B cell (primary cell): ENCODE measurements around the gene TMEM92. TPM values are rescaled to one million over a fixed set of nuclear protein-coding genes. Genes with fewer than 3 reads are reported as not detected.

Source experiments
- ATAC-seq: fragments of 200-7000 bp; cut with Tn5 transposase; one replicate; pipeline ENCODE4 v1.10.0; 2021; ENCODE audit warnings: low read depth, mild to moderate bottlenecking, moderate number of reproducible peaks, moderate library complexity
- CTCF ChIA-PET: fragments of 350-600 bp; sonication (Branson Sonifier 250); formaldehyde crosslinking; loops from one replicate; lab custom pipeline; 2021; ENCODE audit warnings: antibody characterized with exemption, inconsistent platforms; lab: Charles Lee
- POLR2A ChIA-PET: fragments of 350-600 bp; sonication (Branson Sonifier 250); formaldehyde crosslinking; loops from one replicate; lab custom pipeline; 2021; ENCODE audit warnings: antibody characterized with exemption; lab: Charles Lee
- DNase-seq: peaks from one replicate; pipeline ENCODE4 v3.0.0; 2013
- H2AFZ ChIP-seq: 2 replicates; pipeline ENCODE4 v1.6.1; 2012; ENCODE audit warnings: mild to moderate bottlenecking, low read depth, low read length; ENCODE audit not compliant: insufficient read depth, poor library complexity, severe bottlenecking
- H3K27ac ChIP-seq, 2 donors: 1 replicate in 1 of 2; 2 replicates in 1 of 2; pipeline ENCODE4 v1.5.1; 2012 to 2013; ENCODE audit warnings: low read length in 2 of 2, mild to moderate bottlenecking in 2 of 2, moderate library complexity in 1 of 2
- H3K27me3 ChIP-seq, 4 experiments: fragments of 200-600 bp in 1 of 4; sonication (generic) in 1 of 4; replicated peaks in 1 of 4; 1 replicate in 2 of 4; 2 replicates in 2 of 4; pipeline versions ENCODE4 v1.6.1 to v1.7.0; 2013 to 2016; ENCODE audit warnings: low read length in 3 of 4, mild to moderate bottlenecking in 2 of 4, mixed read lengths in 1 of 4, moderate library complexity in 1 of 4; ENCODE audit not compliant: insufficient read depth in 4 of 4, control insufficient read depth in 3 of 4; ENCODE audit errors: control extremely low read depth in 1 of 4
- H3K36me3 ChIP-seq, 2 experiments: replicated peaks in 1 of 2; 1 replicate in 1 of 2; 2 replicates in 1 of 2; pipeline versions ENCODE4 v1.6.1 to v1.7.1; 2013; ENCODE audit warnings: low read length in 1 of 2; ENCODE audit not compliant: insufficient read depth in 2 of 2, control insufficient read depth in 1 of 2; ENCODE audit errors: control extremely low read depth in 1 of 2, extremely low read depth in 1 of 2
- H3K4me1 ChIP-seq, 2 donors: fragments of 200-600 bp in 1 of 2; sonication (generic) in 1 of 2; 1 replicate in 1 of 2; 2 replicates in 1 of 2; pipeline versions ENCODE4 v1.5.1 to v1.6.1; 2013 to 2017; ENCODE audit warnings: low read length in 2 of 2; ENCODE audit not compliant: control insufficient read depth in 2 of 2, insufficient read depth in 2 of 2
- H3K4me2 ChIP-seq: replicated peaks from 2 replicates; pipeline ENCODE3; 2012; ENCODE audit warnings: mild to moderate bottlenecking, low read depth, low read length; ENCODE audit not compliant: poor library complexity, severe bottlenecking
- H3K4me3 ChIP-seq, 5 experiments: fragments of 200-600 bp in 1 of 5; sonication (generic) in 1 of 5; 1 replicate in 3 of 5; 2 replicates in 2 of 5; pipeline versions ENCODE4 v1.5.1 to v1.7.0; 2011 to 2016; ENCODE audit warnings: low read length in 4 of 5, mild to moderate bottlenecking in 4 of 5, low read depth in 2 of 5, control low read depth in 1 of 5, moderate library complexity in 1 of 5; ENCODE audit not compliant: insufficient read depth in 1 of 5; ENCODE audit errors: control extremely low read depth in 1 of 5, extremely low read depth in 1 of 5
- H3K79me2 ChIP-seq: fragments of 200-600 bp; sonication (generic); one replicate; pipeline ENCODE4 v1.6.0; 2016; ENCODE audit warnings: low read length; ENCODE audit not compliant: control insufficient read depth, insufficient read depth
- H3K9ac ChIP-seq: fragments of 200-600 bp; sonication (generic); 2 replicates; pipeline ENCODE4 v1.6.1; 2017; ENCODE audit warnings: mild to moderate bottlenecking, low read length, moderate library complexity
- H3K9me3 ChIP-seq, 3 donors: one replicate each; pipeline versions ENCODE4 v1.6.1 to v1.7.1; 2013; ENCODE audit warnings: low read length in 2 of 3; ENCODE audit not compliant: control insufficient read depth in 2 of 3, insufficient read depth in 1 of 3; ENCODE audit errors: control extremely low read depth in 1 of 3
- H4K20me1 ChIP-seq: 2 replicates; pipeline ENCODE4 v1.6.0; 2012; ENCODE audit warnings: mild to moderate bottlenecking, low read length; ENCODE audit not compliant: insufficient read depth, control insufficient read depth, poor library complexity, severe bottlenecking
- H3K27ac Mint-ChIP-seq: one replicate; pipeline ENCODE4 v1.8.0; 2021; ENCODE audit warnings: mixed read lengths
- H3K27me3 Mint-ChIP-seq: one replicate; pipeline ENCODE4 v1.8.0; 2021; ENCODE audit warnings: mixed read lengths
- H3K4me1 Mint-ChIP-seq: one replicate; pipeline ENCODE4 v1.8.0; 2021; ENCODE audit warnings: mixed read lengths
- H3K4me3 Mint-ChIP-seq: one replicate; pipeline ENCODE4 v1.8.0; 2021; ENCODE audit warnings: mixed read lengths
- H3K9me3 Mint-ChIP-seq: one replicate; pipeline ENCODE4 v1.8.0; 2022; ENCODE audit warnings: mixed read lengths; ENCODE audit not compliant: insufficient read depth
- EZH2 ChIP-seq: IDR thresholded peaks from 2 replicates; pipeline ENCODE4 v1.6.1; 2012; ENCODE audit warnings: borderline replicate concordance, low read depth, mild to moderate bottlenecking, moderate library complexity, low read length; ENCODE audit not compliant: insufficient read depth, poor library complexity, severe bottlenecking
- WGBS: methylation state at CpG from one replicate; pipeline ENCODE4 v1.1.5; 2013; ENCODE audit warnings: missing lambda C conversion rate; ENCODE audit not compliant: insufficient coverage; 5-methylcytosine and 5-hydroxymethylcytosine counted together
- intact Hi-C: fragments of 100-400 bp; cut with micrococcal nuclease; formaldehyde crosslinking; loops from one replicate; pipeline ENCODE4 v1.10.0; 2022
- polyA plus RNA-seq: library from polyadenylated mRNA; depleted of rRNA; stranded (reverse); fragments of >200 nt; gene quantifications from 2 replicates; pipeline ENCODE4 v1.2.3, GENCODE V29; 2012
- total RNA-seq, 2 donors: library from RNA; stranded (reverse); fragments of 120-200 nt in 1 of 2; gene quantifications; 1 replicate in 1 of 2; 2 replicates in 1 of 2; pipeline versions ENCODE4 v1.2.3 to v1.2.4, GENCODE V29; 2013 to 2022
- TF ChIP-seq, protein P1 (sequence below): fragments of 200-600 bp; IDR thresholded peaks from one replicate; pipeline ENCODE4 v1.8.0; 2022; ENCODE audit warnings: antibody characterized with exemption, mild to moderate bottlenecking

TMEM92 gene
- total and polyA plus RNA-seq, 2 donors (not counting 1 experiment from before 2014, with no cell fraction given): not detected

GRCh38 chr17:50311483-50311882, 37.2 kb downstream of the TMEM92 start:
- H3K27ac ChIP-seq: no peak overlapping the region
- CTCF ChIA-PET: interaction anchor here (1.2 to 1.4 kb wide), 3 partner anchors 13 to 142 kb away, joined by 3 to 5 read pairs (median 3); no protein-coding TSS in a partner anchor
- H3K27me3 ChIP-seq: peaks cover 0 to 22% (median 7%) of the 10 kb centered on the region in 4 experiments
- no peak overlapping the region for H3K4me2 ChIP-seq
- POLR2A ChIA-PET: no interaction called here
- WGBS: 77% methylated on average over 3 of the region's 4 CpGs
- H3K9me3 Mint-ChIP-seq: no peaks in the 10 kb centered on the region
- H3K4me1 ChIP-seq: no peaks in the 10 kb centered on the region
- H3K9me3 ChIP-seq: no peaks in the 10 kb centered on the region
- TF ChIP-seq, protein P1, sequence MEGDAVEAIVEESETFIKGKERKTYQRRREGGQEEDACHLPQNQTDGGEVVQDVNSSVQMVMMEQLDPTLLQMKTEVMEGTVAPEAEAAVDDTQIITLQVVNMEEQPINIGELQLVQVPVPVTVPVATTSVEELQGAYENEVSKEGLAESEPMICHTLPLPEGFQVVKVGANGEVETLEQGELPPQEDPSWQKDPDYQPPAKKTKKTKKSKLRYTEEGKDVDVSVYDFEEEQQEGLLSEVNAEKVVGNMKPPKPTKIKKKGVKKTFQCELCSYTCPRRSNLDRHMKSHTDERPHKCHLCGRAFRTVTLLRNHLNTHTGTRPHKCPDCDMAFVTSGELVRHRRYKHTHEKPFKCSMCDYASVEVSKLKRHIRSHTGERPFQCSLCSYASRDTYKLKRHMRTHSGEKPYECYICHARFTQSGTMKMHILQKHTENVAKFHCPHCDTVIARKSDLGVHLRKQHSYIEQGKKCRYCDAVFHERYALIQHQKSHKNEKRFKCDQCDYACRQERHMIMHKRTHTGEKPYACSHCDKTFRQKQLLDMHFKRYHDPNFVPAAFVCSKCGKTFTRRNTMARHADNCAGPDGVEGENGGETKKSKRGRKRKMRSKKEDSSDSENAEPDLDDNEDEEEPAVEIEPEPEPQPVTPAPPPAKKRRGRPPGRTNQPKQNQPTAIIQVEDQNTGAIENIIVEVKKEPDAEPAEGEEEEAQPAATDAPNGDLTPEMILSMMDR: no peak
- no peak for TF ChIP-seq EZH2
- H3K79me2 ChIP-seq: no peaks in the 10 kb centered on the region
- H3K36me3 ChIP-seq: no peaks in the 10 kb centered on the region
- no peaks in the 10 kb centered on the region for H4K20me1 ChIP-seq
- DNase-seq (no peak), ATAC-seq (no peak)
- peaks cover 1% of the 10 kb centered on the region for H3K4me1 Mint-ChIP-seq
- H3K4me3 ChIP-seq: no peak overlapping the region
- H3K9ac ChIP-seq: no peak overlapping the region
- intact Hi-C loops: no loop called here
- H3K27me3 Mint-ChIP-seq: peaks cover 28% of the 10 kb centered on the region
- H3K27ac Mint-ChIP-seq: no peak overlapping the region
- H2AFZ ChIP-seq: no peak overlapping the region
- H3K4me3 Mint-ChIP-seq: no peak overlapping the region

- H3K27me3 Mint-ChIP-seq: peaks cover 27% of the 10 kb centered on the region
- TF ChIP-seq, protein P1: no peak
- no peak for TF ChIP-seq EZH2
- intact Hi-C loops: no loop called here
- H4K20me1 ChIP-seq: no peaks in the 10 kb centered on the region
- no peak overlapping the region for H2AFZ ChIP-seq
- H3K27ac Mint-ChIP-seq: no peak overlapping the region
- no peak for DNase-seq
- ChIA-PET POLR2A (no interaction called here), CTCF (interaction anchor here (1.2 to 1.4 kb wide), 2 partner anchors 14 to 50 kb away, joined by 3 read pairs; no protein-coding TSS in a partner anchor)
- H3K27me3 ChIP-seq: peaks cover 0 to 22% (median 7%) of the 10 kb centered on the region in 4 experiments
- no peaks in the 10 kb centered on the region for H3K9me3 Mint-ChIP-seq
- no peak overlapping the region for H3K4me2 ChIP-seq
- no peaks in the 10 kb centered on the region for H3K36me3 ChIP-seq
- 94% methylated on average over 5 of the region's 5 CpGs for WGBS
- H3K79me2 ChIP-seq: no peaks in the 10 kb centered on the region
- H3K9me3 ChIP-seq: no peaks in the 10 kb centered on the region
- no peak overlapping the region for H3K27ac ChIP-seq
- no peak overlapping the region for H3K4me3 Mint-ChIP-seq
- no peak for ATAC-seq
- H3K9ac ChIP-seq: no peak overlapping the region
- no peaks in the 10 kb centered on the region for H3K4me1 ChIP-seq
- H3K4me1 Mint-ChIP-seq: peaks cover 1% of the 10 kb centered on the region
- no peak overlapping the region for H3K4me3 ChIP-seq
Observed at GRCh38 chr17:50312308-50312707, 38.0 kb downstream of the TMEM92 start.
